Measurements from ENCODE around the gene LMBR1.

DNA sequence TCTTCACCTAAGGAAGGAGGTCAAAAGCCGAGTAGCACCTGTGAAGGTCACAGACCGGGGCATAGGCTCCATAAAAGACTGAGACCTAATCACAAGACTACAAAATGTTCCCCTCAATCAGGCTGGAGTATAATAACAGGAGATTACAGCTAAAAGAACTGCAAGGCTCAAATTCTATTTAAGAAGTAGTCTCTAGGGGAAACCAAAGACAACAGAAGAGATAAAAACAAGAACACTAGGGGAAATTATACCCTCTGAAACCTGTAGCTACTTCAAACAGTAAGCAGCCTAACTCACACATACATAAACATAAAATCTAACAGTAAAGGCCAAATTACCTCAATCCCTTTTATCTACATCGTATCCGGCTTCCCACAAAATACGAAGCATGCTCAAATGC lies 38.3 kb downstream of the LMBR1 start:
- TF ChIP-seq, protein P1, sequence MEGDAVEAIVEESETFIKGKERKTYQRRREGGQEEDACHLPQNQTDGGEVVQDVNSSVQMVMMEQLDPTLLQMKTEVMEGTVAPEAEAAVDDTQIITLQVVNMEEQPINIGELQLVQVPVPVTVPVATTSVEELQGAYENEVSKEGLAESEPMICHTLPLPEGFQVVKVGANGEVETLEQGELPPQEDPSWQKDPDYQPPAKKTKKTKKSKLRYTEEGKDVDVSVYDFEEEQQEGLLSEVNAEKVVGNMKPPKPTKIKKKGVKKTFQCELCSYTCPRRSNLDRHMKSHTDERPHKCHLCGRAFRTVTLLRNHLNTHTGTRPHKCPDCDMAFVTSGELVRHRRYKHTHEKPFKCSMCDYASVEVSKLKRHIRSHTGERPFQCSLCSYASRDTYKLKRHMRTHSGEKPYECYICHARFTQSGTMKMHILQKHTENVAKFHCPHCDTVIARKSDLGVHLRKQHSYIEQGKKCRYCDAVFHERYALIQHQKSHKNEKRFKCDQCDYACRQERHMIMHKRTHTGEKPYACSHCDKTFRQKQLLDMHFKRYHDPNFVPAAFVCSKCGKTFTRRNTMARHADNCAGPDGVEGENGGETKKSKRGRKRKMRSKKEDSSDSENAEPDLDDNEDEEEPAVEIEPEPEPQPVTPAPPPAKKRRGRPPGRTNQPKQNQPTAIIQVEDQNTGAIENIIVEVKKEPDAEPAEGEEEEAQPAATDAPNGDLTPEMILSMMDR (IDR thresholded peaks at IDR 0.05): no peak
- TF ChIP-seq SIN3A (IDR thresholded peaks at IDR 0.05; ENCODE audit: borderline replicate concordance, insufficient read depth, low read depth, low read length) (no peak), TCF7L2 (IDR thresholded peaks at IDR 0.05; ENCODE audit: low read depth, low read length) (no peak)
